MG63 (cell line): ENCODE data around the gene ZNF500. TPM values are rescaled to one million over a fixed set of nuclear protein-coding genes. Genes with fewer than 3 reads are reported as not detected.
"Not testable (repeated sequence)": the region's sequence is repeated elsewhere in the genome, so short reads cannot be mapped to it uniquely, and the experiment has no call there.

ENCODE experiments used
- DNase-seq: peaks from one replicate; pipeline ENCODE4 v3.0.0-alpha.2; 2020
- H3K27me3 ChIP-seq: fragments of 250-450 bp; sonication (Bioruptor Pico); 2 replicates; pipeline ENCODE4 v1.5.1; 2020; ENCODE audit warnings: mild to moderate bottlenecking, moderate library complexity
- H3K36me3 ChIP-seq: fragments of 250-450 bp; sonication (Bioruptor Pico); 2 replicates; pipeline ENCODE4 v1.5.1; 2020; ENCODE audit warnings: mild to moderate bottlenecking, moderate library complexity
- H3K4me3 ChIP-seq: fragments of 250-450 bp; sonication (Bioruptor Pico); 2 replicates; pipeline ENCODE4 v1.5.1; 2020; ENCODE audit warnings: mild to moderate bottlenecking, moderate library complexity
- H3K9me3 ChIP-seq: fragments of 250-450 bp; sonication (Bioruptor Pico); 2 replicates; pipeline ENCODE4 v1.5.1; 2020; ENCODE audit warnings: mild to moderate bottlenecking, moderate library complexity
- total RNA-seq: library from RNA; depleted of rRNA; stranded (reverse); fragments of >200 nt; shearing (Covaris generic); gene quantifications from 2 replicates; pipeline ENCODE4 v1.2.3, GENCODE V29; 2014; ENCODE audit warnings: low replicate concordance

Gene ZNF500
- total RNA-seq, 1 experiment from 2014 or later: 13.3 TPM

GRCh38 chr16:4760221-4760910 is 6.6 kb downstream of the ZNF500 start:
- Histone ChIP-seq H3K4me3 (no peak overlapping the region), H3K36me3 (peaks cover 90% of the 10 kb centered on the region), H3K27me3 (no peaks in the 10 kb centered on the region), H3K9me3 (peaks cover under 1% of the 10 kb centered on the region)
- no peak for DNase-seq

- Histone ChIP-seq H3K36me3 (peaks cover 85% of the 10 kb centered on the region), H3K27me3 (no peaks in the 10 kb centered on the region), H3K9me3 (peaks cover 6% of the 10 kb centered on the region), H3K4me3 (no peak overlapping the region)
- DNase-seq: no peak
These were observed 11.3 kb downstream of the ZNF500 start for GRCh38 chr16:4755687-4756086.

DNA sequence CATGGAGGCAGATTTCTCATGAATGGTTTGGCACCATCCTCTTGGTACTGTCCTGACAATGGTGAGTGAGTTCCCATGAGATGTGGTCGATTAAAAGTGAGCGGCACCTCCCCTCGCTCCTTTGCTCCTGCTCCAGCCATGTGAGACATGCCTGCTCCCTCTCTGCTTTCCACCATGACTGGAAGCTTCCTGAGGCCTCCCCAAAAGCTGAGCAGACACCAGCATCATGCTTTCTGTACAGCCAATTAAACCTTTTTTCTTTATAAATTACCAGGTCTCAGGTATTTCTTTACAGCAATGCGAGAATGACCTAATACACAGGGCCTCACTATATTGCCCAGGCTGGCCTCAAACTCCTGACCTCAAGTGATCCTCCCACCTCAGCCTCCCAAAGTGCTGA is 12.1 kb downstream of the ZNF500 start:
- no peak for DNase-seq
- peaks cover 6% of the 10 kb centered on the region for H3K9me3 ChIP-seq
- H3K4me3 ChIP-seq: no peak overlapping the region
- H3K36me3 ChIP-seq: peaks cover 79% of the 10 kb centered on the region
- H3K27me3 ChIP-seq: no peaks in the 10 kb centered on the region

DNA sequence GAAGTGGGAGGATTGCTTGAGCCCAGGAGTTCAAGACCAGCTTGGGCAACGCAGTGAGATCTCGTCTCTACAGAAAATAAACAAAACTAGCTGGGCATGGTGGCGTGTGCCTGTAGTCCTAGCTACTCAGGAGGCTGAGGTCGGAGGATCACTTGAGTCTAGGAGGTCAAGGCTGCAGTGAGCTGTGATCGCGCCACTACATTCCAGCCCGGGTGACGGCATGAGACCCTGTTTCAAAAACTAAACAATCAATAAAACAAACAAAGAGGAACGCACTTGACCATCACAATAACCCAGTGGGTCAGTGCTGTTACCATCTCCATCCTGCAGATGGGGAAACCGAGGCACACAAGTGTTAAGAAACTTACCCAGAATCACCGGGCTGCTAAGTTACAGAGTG is 13.7 kb downstream of the ZNF500 start:
- Histone ChIP-seq H3K9me3 (peaks cover 6% of the 10 kb centered on the region), H3K27me3 (no peaks in the 10 kb centered on the region), H3K4me3 (no peak overlapping the region), H3K36me3 (peaks cover 64% of the 10 kb centered on the region)
- DNase-seq: no peak

DNA sequence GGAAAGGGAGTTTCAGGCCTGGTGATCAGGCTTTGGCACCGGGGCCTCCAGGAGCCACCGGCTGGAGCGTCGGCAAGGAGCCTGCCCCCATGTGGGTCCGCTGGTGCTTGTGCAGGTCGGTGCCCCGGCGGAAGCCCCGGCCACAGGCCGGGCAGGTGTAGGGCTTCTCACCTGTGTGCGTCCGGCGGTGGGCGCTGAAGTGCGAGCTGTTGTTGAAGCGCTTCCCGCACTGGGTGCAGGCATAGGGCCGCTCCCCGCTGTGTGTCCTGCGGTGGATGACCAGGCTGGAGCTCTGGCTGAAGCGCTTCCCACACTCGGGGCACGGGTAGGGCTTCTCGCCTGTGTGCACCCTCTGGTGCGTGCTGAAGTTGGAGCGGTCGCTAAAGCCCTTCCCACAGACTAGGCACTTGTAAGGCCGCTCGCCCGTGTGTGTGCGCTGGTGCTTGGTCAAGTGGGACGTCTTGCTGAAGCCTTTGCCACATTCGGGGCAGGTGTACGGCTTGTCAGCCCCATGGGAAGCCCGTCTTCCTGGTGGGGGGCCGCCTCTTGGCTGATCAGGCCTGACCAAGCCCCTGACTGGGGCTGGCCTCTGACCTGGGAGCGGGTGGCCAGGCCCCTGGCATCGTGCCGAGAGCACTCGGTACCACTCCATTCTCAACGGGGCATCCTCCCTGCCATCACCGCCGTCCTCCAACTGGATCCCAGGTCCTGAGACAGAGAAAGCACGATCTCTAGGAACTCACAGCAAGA is 14.4 kb downstream of the ZNF500 start:
- DNase-seq: no peak
- Histone ChIP-seq H3K9me3 (peaks cover 6% of the 10 kb centered on the region), H3K27me3 (no peaks in the 10 kb centered on the region), H3K36me3 (peaks cover 59% of the 10 kb centered on the region), H3K4me3 (no peak overlapping the region)

DNA sequence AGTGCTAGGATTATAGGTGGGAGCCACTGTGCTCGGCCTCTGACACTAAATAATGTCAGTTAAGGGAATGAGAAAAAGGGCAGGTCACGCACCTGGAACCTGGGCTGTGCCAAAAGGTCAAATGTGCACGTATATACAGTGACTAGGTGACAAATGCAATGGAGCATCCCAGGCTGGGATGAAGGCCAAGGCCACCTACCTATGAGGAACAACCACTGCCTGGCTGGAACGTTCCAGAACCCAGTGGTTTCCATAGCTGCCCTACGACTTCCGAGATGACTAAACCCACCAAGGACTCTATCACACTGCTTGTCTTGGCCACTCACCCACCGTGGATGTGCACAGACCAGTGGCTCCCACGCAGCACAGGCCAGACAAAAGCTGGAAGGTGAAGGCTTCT is 16.1 kb downstream of the ZNF500 start:
- Histone ChIP-seq H3K27me3 (no peaks in the 10 kb centered on the region), H3K4me3 (no peak overlapping the region), H3K36me3 (peaks cover 44% of the 10 kb centered on the region), H3K9me3 (peaks cover 6% of the 10 kb centered on the region)
- DNase-seq: no peak

- H3K27me3 ChIP-seq: no peaks in the 10 kb centered on the region
- H3K9me3 ChIP-seq: no peaks in the 10 kb centered on the region
- H3K4me3 ChIP-seq: no peak overlapping the region
- no peak for DNase-seq
- peaks cover 33% of the 10 kb centered on the region for H3K36me3 ChIP-seq
These were observed 17.2 kb downstream of the ZNF500 start for GRCh38 chr16:4749700-4750257.

DNA sequence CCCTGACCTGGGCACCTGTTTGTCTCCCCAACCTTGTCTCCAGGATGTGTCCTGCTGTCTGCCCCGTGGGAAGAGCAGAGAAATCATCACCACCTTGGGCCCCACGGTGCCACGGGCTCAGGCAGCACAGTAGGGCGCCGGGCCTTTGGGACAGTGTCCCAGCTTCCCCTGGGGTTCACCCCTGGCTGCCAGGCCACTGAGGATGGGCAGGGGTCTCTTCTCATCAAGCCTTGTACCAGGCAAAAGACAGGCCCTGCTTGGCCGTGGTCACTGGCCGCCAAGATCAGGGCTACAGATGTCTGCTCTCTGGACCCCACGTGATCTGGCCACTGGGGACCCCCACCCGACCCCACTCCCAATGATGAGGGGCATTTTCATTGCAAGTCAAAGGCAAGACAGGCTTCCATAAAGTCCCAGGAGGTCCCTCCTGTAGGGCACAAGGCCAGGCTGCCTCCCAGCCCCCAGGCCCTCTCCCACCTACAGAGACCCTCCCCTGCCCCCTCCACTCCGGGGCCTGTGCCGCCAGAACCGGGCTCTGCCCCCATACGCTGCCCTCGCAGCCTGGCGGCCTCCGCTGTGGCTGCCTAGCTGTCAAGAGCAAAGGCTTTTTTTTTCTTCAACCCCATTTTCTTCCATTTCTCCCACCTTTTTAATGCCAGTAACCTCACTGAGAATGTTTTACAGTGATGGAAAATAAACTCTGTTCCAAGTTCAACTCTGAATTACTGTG is 18.1 kb downstream of the ZNF500 start:
- no peaks in the 10 kb centered on the region for H3K9me3 ChIP-seq
- no peak overlapping the region for H3K4me3 ChIP-seq
- DNase-seq: no peak
- H3K27me3 ChIP-seq: no peaks in the 10 kb centered on the region
- H3K36me3 ChIP-seq: peaks cover 31% of the 10 kb centered on the region

DNA sequence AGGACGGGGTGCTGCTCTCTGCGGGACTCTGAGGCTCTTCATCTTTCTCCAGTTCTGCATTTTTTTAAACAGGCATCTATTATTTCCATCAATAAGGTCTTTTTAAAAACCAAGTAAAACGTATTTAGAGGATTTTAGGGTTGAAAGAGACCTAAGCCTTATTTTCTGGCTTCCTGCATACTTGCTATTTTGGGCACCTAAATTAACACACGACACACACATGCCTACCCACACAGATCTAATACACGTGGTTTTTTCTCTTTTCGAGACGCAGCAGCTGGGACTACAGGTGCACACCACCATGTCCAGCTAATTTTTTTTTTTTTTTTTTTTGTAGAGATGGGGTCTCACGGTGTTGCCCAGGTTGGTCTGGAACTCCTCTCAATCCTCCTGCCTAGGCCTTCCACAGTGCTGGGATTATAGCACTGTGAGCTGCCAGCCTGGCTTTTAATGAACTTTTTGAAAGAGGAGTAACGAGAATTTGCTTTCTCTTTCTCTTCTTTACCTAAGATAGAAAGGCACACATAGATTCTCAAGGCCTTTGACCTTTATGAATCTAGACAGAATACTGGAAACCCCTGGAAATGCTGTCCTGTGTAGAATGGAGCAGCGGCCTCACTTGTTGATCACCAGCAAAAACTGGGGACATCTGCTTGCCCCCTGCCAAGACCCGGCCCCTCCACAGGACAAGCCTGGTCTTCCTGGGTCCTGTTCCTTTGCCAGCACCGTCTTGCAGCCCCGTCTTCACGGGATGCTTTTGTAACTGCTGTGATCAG is 18.9 kb downstream of the ZNF500 start:
- no peaks in the 10 kb centered on the region for H3K27me3 ChIP-seq
- DNase-seq: no peak
- H3K9me3 ChIP-seq: no peaks in the 10 kb centered on the region

DNA sequence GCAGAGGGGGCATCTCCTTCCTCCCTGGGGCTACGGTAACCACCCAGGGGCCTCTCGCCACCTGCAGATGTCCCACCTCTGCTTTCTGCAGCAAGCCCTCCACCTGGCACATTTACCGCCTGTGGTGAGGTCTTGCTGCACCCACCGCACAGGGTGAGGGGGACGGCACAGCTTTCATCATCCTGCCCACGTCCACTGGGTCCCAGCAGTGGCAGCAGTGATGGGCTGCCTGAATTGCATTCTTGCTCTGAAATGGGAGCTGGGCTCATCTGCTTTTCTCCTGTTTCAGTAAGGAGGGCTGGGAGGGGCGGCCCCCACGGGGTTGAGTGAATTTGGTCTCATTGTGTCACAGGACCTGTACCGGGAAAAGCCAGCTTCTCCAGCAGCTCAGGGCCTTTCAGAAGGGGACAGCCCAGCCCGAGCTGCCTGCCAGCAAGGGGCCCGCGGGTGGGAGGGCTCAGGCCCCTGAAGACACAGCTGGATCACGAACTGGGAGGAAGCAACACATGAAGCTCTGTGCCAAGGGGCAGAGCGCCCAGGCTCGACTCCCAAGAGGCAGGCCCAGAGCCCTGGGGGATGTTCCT is 19.9 kb downstream of the ZNF500 start:
- peak; percentile 51 for DNase-seq
- H3K9me3 ChIP-seq: no peaks in the 10 kb centered on the region
- peaks cover 14% of the 10 kb centered on the region for H3K36me3 ChIP-seq
- H3K27me3 ChIP-seq: no peaks in the 10 kb centered on the region
- no peak overlapping the region for H3K4me3 ChIP-seq

More for the DNA sequence above, 18.9 kb downstream of the ZNF500 start:
- Histone ChIP-seq H3K4me3 (no peak overlapping the region), H3K36me3 (peaks cover 24% of the 10 kb centered on the region)

- Histone ChIP-seq H3K9me3 (no peaks in the 10 kb centered on the region), H3K36me3 (peaks cover 7% of the 10 kb centered on the region), H3K4me3 (no peak overlapping the region), H3K27me3 (no peaks in the 10 kb centered on the region)
- DNase-seq: no peak
These were observed 20.7 kb downstream of the ZNF500 start for GRCh38 chr16:4746215-4746614.

GRCh38 chr16:4745274-4745569 is 21.7 kb downstream of the ZNF500 start:
- Histone ChIP-seq H3K4me3 (no peak overlapping the region), H3K36me3 (peaks cover 3% of the 10 kb centered on the region; the same call in 1 of the 2 replicates), H3K27me3 (no peaks in the 10 kb centered on the region), H3K9me3 (no peaks in the 10 kb centered on the region)
- DNase-seq: no peak

DNA sequence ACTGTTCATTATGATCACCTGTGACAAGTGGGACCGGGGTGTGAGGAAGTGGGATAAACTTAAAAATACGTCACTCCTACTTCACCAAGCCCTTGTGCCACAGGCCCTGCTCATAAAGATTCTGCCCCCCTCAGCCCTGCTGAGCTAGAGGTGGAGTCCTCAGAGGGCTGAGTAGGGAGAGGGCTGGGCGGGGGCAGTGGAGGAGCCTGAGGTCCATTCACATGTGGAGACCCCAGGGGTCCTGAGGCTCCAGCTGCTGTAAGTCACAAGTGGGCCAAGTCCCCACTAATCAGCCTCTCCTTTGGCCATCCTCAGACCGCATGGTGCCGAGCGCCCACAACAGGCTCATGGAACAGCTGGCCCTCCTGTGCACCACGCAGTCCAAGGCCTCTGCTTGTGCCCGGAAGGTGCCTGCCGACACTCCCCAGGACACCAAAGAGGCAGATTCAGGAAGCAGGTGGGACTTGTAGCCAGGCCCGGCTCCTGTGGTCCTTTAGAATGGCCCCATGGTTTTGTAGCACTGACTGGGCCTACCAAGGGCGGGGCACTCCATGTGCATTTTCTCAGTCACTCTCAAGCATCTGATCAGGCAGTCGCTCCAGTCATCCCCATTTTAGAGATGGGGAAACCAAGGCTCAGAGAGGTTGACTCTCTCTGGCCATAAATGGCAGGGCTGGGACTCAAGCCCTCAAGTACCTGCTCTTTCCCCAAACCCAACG is 22.2 kb downstream of the ZNF500 start:
- Histone ChIP-seq H3K9me3 (no peaks in the 10 kb centered on the region), H3K27me3 (no peaks in the 10 kb centered on the region), H3K36me3 (peaks cover under 1% of the 10 kb centered on the region; the same call in 1 of the 2 replicates), H3K4me3 (no peak overlapping the region)
- DNase-seq: no peak

DNA sequence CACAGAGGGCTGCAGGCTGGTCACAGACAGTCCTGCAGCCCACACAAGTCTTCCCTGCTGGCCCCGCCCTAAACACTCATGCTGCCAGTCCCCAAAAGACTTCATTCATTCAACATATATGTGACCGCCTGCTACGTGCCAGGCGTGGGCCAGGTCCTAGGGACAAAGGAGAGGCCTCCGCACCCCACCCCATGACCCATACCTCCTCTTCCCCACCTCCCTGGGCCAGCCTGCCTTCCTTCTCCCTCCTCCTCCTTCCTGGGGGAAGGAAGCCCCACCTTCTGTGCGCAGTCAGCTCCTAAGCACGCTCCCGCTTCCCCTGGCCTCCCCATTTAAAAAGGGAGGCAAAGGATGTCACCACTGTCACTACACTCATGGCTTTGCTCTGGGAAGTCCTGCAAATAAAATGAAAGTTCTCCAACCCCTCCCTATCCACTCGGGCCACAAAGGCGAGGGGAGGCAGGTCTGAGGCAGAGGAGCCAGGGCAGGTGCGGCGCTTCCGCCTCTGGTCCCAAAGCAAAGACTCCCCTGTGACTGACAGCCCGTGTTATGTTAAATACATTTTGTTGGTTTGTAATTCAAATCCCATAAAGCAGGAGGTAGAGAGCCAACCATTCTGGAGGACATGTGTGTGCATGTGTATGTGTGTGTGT is 23.6 kb downstream of the ZNF500 start:
- Histone ChIP-seq H3K36me3 (no peaks in the 10 kb centered on the region), H3K4me3 (no peak overlapping the region), H3K27me3 (no peaks in the 10 kb centered on the region), H3K9me3 (no peaks in the 10 kb centered on the region)
- DNase-seq: no peak

DNA sequence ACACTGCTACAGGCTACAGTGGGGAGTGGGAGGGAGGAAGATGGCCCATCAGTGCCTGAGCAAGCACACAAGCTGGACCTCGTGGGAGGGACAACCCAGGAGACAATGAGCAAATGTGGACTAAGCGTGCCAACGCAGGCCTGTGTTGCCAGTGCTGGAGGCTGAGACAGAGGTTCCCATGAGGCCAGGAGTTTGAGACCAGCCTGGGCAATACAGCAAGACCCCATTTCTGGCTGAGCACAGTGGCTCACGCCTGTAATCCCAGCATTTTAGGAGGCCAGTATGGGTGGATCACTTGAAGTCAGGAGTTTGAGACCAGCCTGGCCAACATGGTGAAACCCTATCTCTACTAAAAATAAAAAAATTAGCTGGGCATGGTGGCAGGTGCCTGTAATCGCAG is 28.6 kb downstream of the ZNF500 start:
- DNase-seq, H3K9me3 ChIP-seq, H3K4me3 ChIP-seq, H3K36me3 ChIP-seq, H3K27me3 ChIP-seq: not testable (repeated sequence)
